OCI-LY1 (cell line): ENCODE results near the gene RHBDD3.

ENCODE experiments used
- H2AFZ ChIP-seq: fragments of 200-600 bp; sonication (generic), shearing (Covaris generic); 2 replicates; pipeline ENCODE4 v1.6.0; 2014; ENCODE audit warnings: antibody characterized with exemption, mild to moderate bottlenecking, low read length
- H3F3A ChIP-seq: fragments of 200-600 bp; sonication (generic), shearing (Covaris generic); 2 replicates; pipeline ENCODE4 v1.6.0; 2014; ENCODE audit warnings: mild to moderate bottlenecking, antibody characterized with exemption, low read length, moderate library complexity; ENCODE audit not compliant: insufficient read depth
- H3K27ac ChIP-seq: fragments of 200-600 bp; sonication (generic); 2 replicates; pipeline ENCODE4 v1.5.1; 2014; ENCODE audit warnings: low read length, mixed run types, mild to moderate bottlenecking, low read depth; ENCODE audit not compliant: poor library complexity, severe bottlenecking
- H3K27me3 ChIP-seq: fragments of 200-600 bp; sonication (generic); 2 replicates; pipeline ENCODE4 v1.6.0; 2014; ENCODE audit warnings: antibody characterized with exemption, mild to moderate bottlenecking, low read length, moderate library complexity; ENCODE audit not compliant: insufficient read depth
- H3K36me3 ChIP-seq: fragments of 200-600 bp; sonication (generic); 2 replicates; pipeline ENCODE4 v1.6.1; 2014; ENCODE audit warnings: mild to moderate bottlenecking, antibody characterized with exemption, low read length, moderate library complexity, mixed read lengths; ENCODE audit not compliant: insufficient read depth
- H3K4me1 ChIP-seq: fragments of 200-600 bp; sonication (generic); 2 replicates; pipeline ENCODE4 v1.5.1; 2014; ENCODE audit warnings: mild to moderate bottlenecking, low read length, moderate library complexity; ENCODE audit not compliant: insufficient read depth, severe bottlenecking
- H3K4me2 ChIP-seq: fragments of 200-600 bp; sonication (generic), shearing (Covaris generic); 2 replicates; pipeline ENCODE4 v1.6.1; 2014; ENCODE audit warnings: low read length
- H3K4me3 ChIP-seq: fragments of 200-600 bp; sonication (generic); 2 replicates; pipeline ENCODE4 v1.5.1; 2014; ENCODE audit warnings: low read length, low read depth, mild to moderate bottlenecking, mixed read lengths; ENCODE audit not compliant: poor library complexity, severe bottlenecking
- H3K79me2 ChIP-seq: fragments of 200-600 bp; shearing (Covaris generic); 2 replicates; pipeline ENCODE4 v1.6.1; 2016; ENCODE audit warnings: mixed run types, low read length, mixed read lengths; ENCODE audit not compliant: insufficient read depth
- H3K9ac ChIP-seq: fragments of 200-600 bp; sonication (generic), shearing (Covaris generic); 2 replicates; pipeline ENCODE4 v1.6.1; 2014; ENCODE audit warnings: mild to moderate bottlenecking, low read length, mixed read lengths
- H3K9me2 ChIP-seq: fragments of 200-600 bp; sonication (generic), shearing (Covaris generic); 2 replicates; pipeline ENCODE4 v1.6.1; 2014; ENCODE audit warnings: low read depth, mild to moderate bottlenecking, low read length, mixed read lengths
- H3K9me3 ChIP-seq: fragments of 200-600 bp; shearing (Covaris generic); 2 replicates; pipeline ENCODE4 v1.6.1; 2014; ENCODE audit warnings: low read length, mixed read lengths
- H4K20me1 ChIP-seq: fragments of 200-600 bp; sonication (generic), shearing (Covaris generic); 2 replicates; pipeline ENCODE4 v1.6.0; 2016; ENCODE audit warnings: mild to moderate bottlenecking, low read length; ENCODE audit not compliant: insufficient read depth
- EZH2 ChIP-seq: fragments of 200-600 bp; sonication (generic), shearing (Covaris generic); IDR thresholded peaks from 2 replicates; pipeline ENCODE4 v1.8.0; 2017; ENCODE audit warnings: borderline replicate concordance, mixed run types, mild to moderate bottlenecking, antibody characterized with exemption, low read length, moderate library complexity, mixed read lengths
- TF ChIP-seq, protein P1 (sequence below): fragments of 200-600 bp; sonication (generic), shearing (Covaris generic); IDR thresholded peaks from 2 replicates; pipeline ENCODE4 v1.5.1; 2017; ENCODE audit warnings: mild to moderate bottlenecking, antibody characterized with exemption, low read length, moderate library complexity, mixed read lengths

The RHBDD3 gene

DNA sequence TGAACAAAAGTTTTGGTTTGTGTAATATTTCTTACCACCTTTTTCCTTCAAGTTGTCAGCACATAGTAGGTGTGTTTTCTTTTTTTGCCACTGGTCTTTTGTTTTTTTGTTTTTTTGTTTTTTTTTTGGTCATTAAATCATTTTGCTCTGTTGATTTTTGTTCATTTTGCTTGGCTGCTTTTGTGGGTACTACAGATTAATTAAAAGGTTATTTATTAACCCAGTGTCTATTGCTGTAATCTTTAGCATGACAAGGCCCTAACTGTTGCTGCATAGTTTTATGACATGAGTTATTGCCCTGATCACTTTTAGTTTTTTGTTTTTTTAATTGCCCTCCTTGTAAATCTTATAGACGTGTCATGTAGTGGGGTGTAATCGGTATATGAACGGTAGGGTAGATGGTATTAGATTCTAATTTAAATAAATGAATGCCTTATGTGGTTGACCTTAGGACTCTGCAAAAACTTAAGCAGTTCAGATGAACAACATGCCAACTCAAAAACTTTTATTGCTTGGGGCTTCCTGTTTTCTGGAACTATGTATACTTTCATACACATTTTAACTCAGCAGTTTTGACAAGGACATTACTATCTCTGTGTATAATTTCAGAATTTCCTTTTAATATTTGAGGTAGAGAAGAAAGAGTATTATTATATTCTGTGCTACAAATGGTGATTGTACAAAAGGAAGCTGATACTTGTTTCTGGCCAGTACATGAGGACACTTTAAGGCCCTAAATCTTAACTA lies 8.2 kb upstream of the RHBDD3 start:
- Histone ChIP-seq H3K27ac (no peak overlapping the region), H3K9me2 (no peaks in the 10 kb centered on the region), H3K4me2 (no peak overlapping the region), H3K36me3 (peaks cover 97% of the 10 kb centered on the region), H3K4me1 (peaks cover 11% of the 10 kb centered on the region), H3K27me3 (no peaks in the 10 kb centered on the region), H3F3A (no peaks in the 10 kb centered on the region), H3K79me2 (peaks cover 72% of the 10 kb centered on the region), H3K9me3 (no peaks in the 10 kb centered on the region), H2AFZ (no peak overlapping the region), H4K20me1 (0 out of 2 replicates have a peak, but pooled peaks cover 2% of the 10 kb centered on the region), H3K9ac (no peak overlapping the region), H3K4me3 (no peak overlapping the region)
- TF ChIP-seq, protein P1, sequence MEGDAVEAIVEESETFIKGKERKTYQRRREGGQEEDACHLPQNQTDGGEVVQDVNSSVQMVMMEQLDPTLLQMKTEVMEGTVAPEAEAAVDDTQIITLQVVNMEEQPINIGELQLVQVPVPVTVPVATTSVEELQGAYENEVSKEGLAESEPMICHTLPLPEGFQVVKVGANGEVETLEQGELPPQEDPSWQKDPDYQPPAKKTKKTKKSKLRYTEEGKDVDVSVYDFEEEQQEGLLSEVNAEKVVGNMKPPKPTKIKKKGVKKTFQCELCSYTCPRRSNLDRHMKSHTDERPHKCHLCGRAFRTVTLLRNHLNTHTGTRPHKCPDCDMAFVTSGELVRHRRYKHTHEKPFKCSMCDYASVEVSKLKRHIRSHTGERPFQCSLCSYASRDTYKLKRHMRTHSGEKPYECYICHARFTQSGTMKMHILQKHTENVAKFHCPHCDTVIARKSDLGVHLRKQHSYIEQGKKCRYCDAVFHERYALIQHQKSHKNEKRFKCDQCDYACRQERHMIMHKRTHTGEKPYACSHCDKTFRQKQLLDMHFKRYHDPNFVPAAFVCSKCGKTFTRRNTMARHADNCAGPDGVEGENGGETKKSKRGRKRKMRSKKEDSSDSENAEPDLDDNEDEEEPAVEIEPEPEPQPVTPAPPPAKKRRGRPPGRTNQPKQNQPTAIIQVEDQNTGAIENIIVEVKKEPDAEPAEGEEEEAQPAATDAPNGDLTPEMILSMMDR: no peak
- TF ChIP-seq EZH2: no peak

DNA sequence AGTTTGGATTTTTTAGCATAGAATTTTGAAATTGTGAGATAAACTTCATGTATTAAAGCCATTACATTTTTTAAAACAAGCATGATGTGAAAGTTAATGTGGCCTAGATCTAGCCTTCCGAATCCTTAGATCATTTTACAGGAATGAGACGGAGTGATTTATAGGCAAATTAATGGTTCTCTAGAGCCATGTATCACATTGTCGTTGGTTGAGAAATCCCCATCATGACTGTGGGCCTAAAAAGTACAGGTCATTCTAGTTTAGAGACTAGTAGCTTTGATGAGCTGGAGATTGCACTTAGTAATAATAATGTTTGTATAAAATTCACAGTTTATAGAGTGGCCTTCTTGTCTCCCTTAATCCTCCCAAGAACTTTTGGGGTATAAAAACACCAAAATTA lies 7.4 kb upstream of the RHBDD3 start:
- no peak overlapping the region for H3K4me2 ChIP-seq
- H3K36me3 ChIP-seq: peaks cover 100% of the 10 kb centered on the region
- H3F3A ChIP-seq: no peaks in the 10 kb centered on the region

DNA sequence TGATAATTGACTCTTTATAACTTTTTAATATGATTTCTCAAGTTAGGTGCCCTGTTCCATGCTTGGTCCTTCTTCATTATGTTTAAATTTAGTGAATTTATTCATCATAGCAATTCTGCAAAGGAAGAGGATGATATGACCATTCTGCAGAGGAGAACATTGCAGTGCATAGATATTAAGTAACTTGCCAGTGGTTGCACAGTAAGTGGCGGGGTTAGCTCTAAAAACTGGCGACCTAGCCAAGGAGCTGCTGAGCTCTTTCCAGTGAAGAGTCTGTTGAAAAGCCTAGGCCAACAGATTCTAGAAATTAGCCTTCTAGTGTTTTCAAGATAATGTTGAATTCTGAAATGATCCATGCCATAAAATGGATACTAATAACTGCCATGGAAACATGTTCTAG lies 4.8 kb upstream of the RHBDD3 start:
- no peak overlapping the region for H3K9ac ChIP-seq
- no peaks in the 10 kb centered on the region for H3F3A ChIP-seq
- peaks cover 92% of the 10 kb centered on the region for H3K36me3 ChIP-seq

More for the DNA sequence above, 7.4 kb upstream of the RHBDD3 start:
- no peak for TF ChIP-seq EZH2
- TF ChIP-seq, protein P1: no peak
- Histone ChIP-seq H3K4me1 (peaks cover 19% of the 10 kb centered on the region), H2AFZ (no peak overlapping the region), H3K27ac (no peak overlapping the region), H4K20me1 (0 out of 2 replicates have a peak, but pooled peaks cover 2% of the 10 kb centered on the region), H3K4me3 (no peak overlapping the region), H3K9ac (no peak overlapping the region), H3K9me2 (no peaks in the 10 kb centered on the region), H3K27me3 (no peaks in the 10 kb centered on the region), H3K79me2 (peaks cover 80% of the 10 kb centered on the region), H3K9me3 (no peaks in the 10 kb centered on the region)

More for the DNA sequence above, 4.8 kb upstream of the RHBDD3 start:
- Histone ChIP-seq H3K4me1 (peaks cover 28% of the 10 kb centered on the region), H3K27me3 (no peaks in the 10 kb centered on the region), H3K27ac (no peak overlapping the region), H3K4me2 (no peak overlapping the region), H2AFZ (no peak overlapping the region), H3K4me3 (no peak overlapping the region), H3K79me2 (peaks cover 92% of the 10 kb centered on the region), H3K9me2 (no peaks in the 10 kb centered on the region), H4K20me1 (0 out of 2 replicates have a peak, but pooled peaks cover 2% of the 10 kb centered on the region), H3K9me3 (no peaks in the 10 kb centered on the region)
- TF ChIP-seq, protein P1: no peak
- no peak for TF ChIP-seq EZH2
